ENCODE data around the gene GATA6. TPM values are rescaled to one million over a fixed set of nuclear protein-coding genes. Genes with fewer than 3 reads are reported as not detected.

The GATA6 gene
- total RNA-seq, 4 donors from 2014 or later = 49.7 to 223 (median 65.7) TPM

DNA sequence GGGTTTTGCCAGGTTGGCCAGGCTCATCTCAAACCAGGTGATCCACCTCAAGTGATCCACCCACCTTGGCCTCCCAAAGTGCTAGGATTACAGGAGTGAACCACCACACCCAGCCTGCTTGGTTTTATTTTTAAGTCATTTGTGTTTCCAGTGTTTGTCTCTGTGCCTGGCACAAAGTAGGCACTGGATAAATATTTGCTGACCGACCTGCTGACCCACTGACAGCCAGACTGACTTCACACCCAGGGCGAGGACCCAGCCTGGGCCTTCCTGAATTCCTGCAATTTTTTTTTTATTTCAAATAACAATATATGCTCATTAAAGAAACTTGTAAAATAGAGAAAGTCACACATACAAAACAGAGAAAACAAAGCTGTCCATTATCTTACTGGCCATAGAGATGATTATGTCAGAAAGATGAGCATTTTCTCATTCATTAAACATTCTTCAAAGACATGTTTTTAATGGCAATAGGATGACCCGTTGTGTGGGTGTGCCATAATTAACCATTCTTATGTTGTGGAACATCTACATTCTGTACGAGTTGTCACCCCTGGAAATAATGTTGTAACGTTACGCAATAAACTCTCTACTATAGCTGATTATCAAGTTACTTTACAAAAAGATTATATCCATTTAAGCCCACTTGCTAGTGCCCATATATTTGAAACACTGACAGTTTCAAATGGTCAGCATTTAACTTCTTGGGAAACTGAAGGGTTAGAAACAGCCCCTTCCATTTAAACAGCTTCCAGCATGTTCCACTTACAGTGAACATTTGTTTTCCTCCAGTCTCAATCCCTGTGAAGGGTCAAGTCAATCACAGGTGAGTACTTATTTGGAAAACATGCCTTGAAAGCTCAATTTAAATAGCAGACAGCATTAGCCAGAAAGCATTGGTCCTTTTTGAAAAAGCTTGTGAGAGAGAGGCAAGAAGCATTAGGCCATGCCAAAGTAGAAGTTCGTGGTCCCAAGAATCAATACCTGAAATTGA lies 25.7 kb upstream of the GATA6 start:
- Histone ChIP-seq H3K27me3 (no peaks in the 10 kb centered on the region), H3K27ac (no peak overlapping the region), H3K9me3 (no peaks in the 10 kb centered on the region), H3K4me3 (no peak overlapping the region), H3K4me1 (no peaks in the 10 kb centered on the region), H3K36me3 (no peaks in the 10 kb centered on the region)
- in situ Hi-C loops (cut with MboI; ENCODE audit: low pct_ligation_motif_present in 1 of 4, low pct_unique_long_range_greater_than_20kb in 1 of 4, low sequenced_read_pairs in 3 of 4) = no loop called here
- intact Hi-C loops (cut with DNase I; ENCODE audit: low total_unique reads) = no loop called here
- DNase-seq = no peak
- 66 to 77% methylated on average over 7 of the region's 7 CpGs for WGBS, 2 donors (ENCODE audit: low coverage in 1 of 2)
- TF ChIP-seq EP300 (IDR thresholded peaks at IDR 0.05; ENCODE audit: low read depth) (no peak), POLR2AphosphoS5 (IDR thresholded peaks at IDR 0.05) (no peak), POLR2A (IDR thresholded peaks at IDR 0.05) (no peak)
- TF ChIP-seq, protein P1, sequence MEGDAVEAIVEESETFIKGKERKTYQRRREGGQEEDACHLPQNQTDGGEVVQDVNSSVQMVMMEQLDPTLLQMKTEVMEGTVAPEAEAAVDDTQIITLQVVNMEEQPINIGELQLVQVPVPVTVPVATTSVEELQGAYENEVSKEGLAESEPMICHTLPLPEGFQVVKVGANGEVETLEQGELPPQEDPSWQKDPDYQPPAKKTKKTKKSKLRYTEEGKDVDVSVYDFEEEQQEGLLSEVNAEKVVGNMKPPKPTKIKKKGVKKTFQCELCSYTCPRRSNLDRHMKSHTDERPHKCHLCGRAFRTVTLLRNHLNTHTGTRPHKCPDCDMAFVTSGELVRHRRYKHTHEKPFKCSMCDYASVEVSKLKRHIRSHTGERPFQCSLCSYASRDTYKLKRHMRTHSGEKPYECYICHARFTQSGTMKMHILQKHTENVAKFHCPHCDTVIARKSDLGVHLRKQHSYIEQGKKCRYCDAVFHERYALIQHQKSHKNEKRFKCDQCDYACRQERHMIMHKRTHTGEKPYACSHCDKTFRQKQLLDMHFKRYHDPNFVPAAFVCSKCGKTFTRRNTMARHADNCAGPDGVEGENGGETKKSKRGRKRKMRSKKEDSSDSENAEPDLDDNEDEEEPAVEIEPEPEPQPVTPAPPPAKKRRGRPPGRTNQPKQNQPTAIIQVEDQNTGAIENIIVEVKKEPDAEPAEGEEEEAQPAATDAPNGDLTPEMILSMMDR (IDR thresholded peaks at IDR 0.05) = no peak

DNA sequence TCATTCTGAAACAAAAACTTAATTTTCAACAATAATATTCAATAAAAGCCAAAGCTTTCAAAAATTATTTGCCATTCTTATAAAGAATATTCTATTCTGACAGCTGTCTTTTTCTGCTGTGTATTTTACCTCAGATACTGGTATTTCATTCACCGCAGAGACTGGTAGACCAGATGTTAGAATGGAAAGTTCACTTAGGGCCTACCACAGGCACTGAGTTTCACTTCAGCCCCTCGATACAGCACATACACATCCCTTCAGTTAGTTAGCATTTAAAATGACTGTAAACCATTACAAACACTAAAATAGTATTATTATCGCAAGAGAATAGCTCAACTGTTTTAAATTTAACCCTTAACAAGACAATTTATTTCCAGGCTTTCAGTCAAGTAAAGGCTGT lies 24.2 kb upstream of the GATA6 start:
- intact Hi-C loops (cut with DNase I; ENCODE audit: low total_unique reads) = no loop called here
- H3K27ac ChIP-seq = no peak overlapping the region
- no peak for DNase-seq
- no peaks in the 10 kb centered on the region for H3K9me3 ChIP-seq
- H3K4me3 ChIP-seq = no peak overlapping the region
- no peak for TF ChIP-seq EP300 (IDR thresholded peaks at IDR 0.05; ENCODE audit: low read depth)
- H3K4me1 ChIP-seq = no peaks in the 10 kb centered on the region
- H3K36me3 ChIP-seq = no peaks in the 10 kb centered on the region
- H3K27me3 ChIP-seq = no peaks in the 10 kb centered on the region
- in situ Hi-C loops (cut with MboI; ENCODE audit: low pct_ligation_motif_present in 1 of 4, low pct_unique_long_range_greater_than_20kb in 1 of 4, low sequenced_read_pairs in 3 of 4) = no loop called here
- WGBS, 2 donors (ENCODE audit: low coverage in 1 of 2) = 83 to 92% methylated on average over 3 of the region's 3 CpGs

DNA sequence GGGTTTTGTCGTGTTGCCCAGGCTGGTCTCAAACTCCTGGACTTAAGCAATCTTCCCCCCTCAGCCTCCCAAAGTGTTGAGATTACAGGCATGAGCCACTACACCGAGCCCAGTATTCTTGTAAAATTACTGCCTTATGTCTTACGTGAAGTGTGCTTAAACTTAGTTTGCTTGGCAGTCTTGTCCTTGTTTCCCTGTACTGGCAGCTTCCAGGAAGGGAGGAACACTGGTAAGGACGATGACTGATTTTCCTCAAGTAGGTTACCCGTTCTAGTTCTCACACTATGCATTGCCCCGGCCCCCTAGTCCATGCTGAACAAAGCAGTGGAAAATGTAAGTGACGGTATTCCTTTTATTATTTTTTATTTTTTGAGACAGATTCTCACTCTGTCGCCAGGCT lies 19.7 kb upstream of the GATA6 start:
- Histone ChIP-seq H3K4me3 (no peak overlapping the region), H3K9me3 (no peaks in the 10 kb centered on the region), H3K27me3 (peaks cover 4% of the 10 kb centered on the region), H3K4me1 (no peaks in the 10 kb centered on the region), H3K36me3 (no peaks in the 10 kb centered on the region), H3K27ac (no peak overlapping the region)
- intact Hi-C loops (cut with DNase I; ENCODE audit: low total_unique reads) (no loop called here), in situ Hi-C loops (cut with MboI; ENCODE audit: low pct_ligation_motif_present in 1 of 4, low pct_unique_long_range_greater_than_20kb in 1 of 4, low sequenced_read_pairs in 3 of 4) (loop anchor here in 3 of 4 donors (10.0 to 25.0 kb wide), 4 partner anchors 55 to 538 kb away; no protein-coding TSS in a partner anchor)
- WGBS, 2 donors (ENCODE audit: low coverage in 1 of 2) = 76 to 80% methylated on average over 7 to 8 of the region's 8 CpGs
- no peak for DNase-seq
- TF ChIP-seq, protein P1 (IDR thresholded peaks at IDR 0.05) = no peak
- no peak for TF ChIP-seq POLR2AphosphoS5 (IDR thresholded peaks at IDR 0.05)
- no peak for TF ChIP-seq EP300 (IDR thresholded peaks at IDR 0.05; ENCODE audit: low read depth)
- TF ChIP-seq POLR2A (IDR thresholded peaks at IDR 0.05) = no peak

DNA sequence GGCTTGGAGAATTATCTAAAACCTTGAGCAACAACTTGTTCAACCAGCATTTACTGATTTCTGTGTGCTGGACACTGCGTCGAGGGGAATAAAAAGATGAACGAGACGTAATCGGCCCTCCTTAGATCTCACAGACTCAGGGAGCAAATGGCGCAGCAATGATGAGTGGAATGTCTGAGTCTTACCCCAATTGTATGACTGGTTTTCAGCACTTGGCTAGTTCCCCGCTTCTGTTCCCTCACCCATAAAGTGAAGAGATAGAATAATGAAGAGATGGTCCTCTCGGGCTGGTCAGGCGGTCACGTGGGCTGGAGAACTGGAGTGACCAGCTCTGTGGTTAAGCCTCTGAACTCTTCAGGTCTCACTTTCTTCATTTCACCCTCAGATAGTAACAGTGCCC lies 17.3 kb upstream of the GATA6 start:
- Histone ChIP-seq H3K9me3 (no peaks in the 10 kb centered on the region), H3K4me1 (no peaks in the 10 kb centered on the region), H3K27me3 (peaks cover 4% of the 10 kb centered on the region), H3K36me3 (no peaks in the 10 kb centered on the region), H3K27ac (no peak overlapping the region), H3K4me3 (no peak overlapping the region)
- in situ Hi-C loops (cut with MboI; ENCODE audit: low pct_ligation_motif_present in 1 of 4, low pct_unique_long_range_greater_than_20kb in 1 of 4, low sequenced_read_pairs in 3 of 4) (loop anchor here in 3 of 4 donors (10.0 to 25.0 kb wide), 4 partner anchors 57 to 535 kb away; no protein-coding TSS in a partner anchor), intact Hi-C loops (cut with DNase I; ENCODE audit: low total_unique reads) (no loop called here)
- TF ChIP-seq EP300 (IDR thresholded peaks at IDR 0.05; ENCODE audit: low read depth) = no peak
- TF ChIP-seq, protein P1 (IDR thresholded peaks at IDR 0.05) = no peak
- no peak for TF ChIP-seq POLR2AphosphoS5 (IDR thresholded peaks at IDR 0.05)
- no peak for TF ChIP-seq POLR2A (IDR thresholded peaks at IDR 0.05)
- WGBS, 2 donors (ENCODE audit: low coverage in 1 of 2) = 85 to 92% methylated on average over 7 to 10 of the region's 10 CpGs
- no peak for DNase-seq
